ENCODE data around the gene BASP1.
"Not testable (repeated sequence)": the region's sequence is repeated elsewhere in the genome, so short reads cannot be mapped to it uniquely, and the experiment has no call there.

The BASP1 gene

DNA sequence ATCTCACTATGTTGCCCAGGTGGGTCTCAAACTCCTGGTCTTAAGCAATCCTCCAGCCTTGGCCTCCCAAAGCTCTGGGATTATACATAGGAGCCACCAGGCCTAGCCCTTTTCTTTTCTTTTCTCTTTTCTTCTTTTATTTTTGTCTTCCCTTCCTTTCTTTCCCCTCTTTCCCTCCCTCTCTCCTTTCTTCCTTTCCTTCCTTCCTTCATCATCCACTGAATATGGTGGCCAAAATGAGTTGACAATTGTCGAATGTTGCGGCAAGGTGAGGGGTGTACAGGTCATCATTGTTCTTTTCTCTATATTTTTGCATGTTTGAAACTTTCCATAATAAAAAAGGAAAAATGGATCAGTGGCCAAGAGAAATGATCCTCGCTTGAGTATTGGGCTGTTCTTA is 32.1 kb upstream of the BASP1 start:
- Histone ChIP-seq H3K27me3 (ENCODE audit: control insufficient read depth, insufficient read depth, low read length) (no peaks in the 10 kb centered on the region), H3K27ac (ENCODE audit: low read depth, low read length) (no peak overlapping the region), H3K9ac (ENCODE audit: low read length) (no peak overlapping the region), H3K4me3 (ENCODE audit: low read length) (no peak overlapping the region), H3K4me1 (ENCODE audit: control insufficient read depth, insufficient read depth, low read length) (no peaks in the 10 kb centered on the region), H3K36me3 (ENCODE audit: control insufficient read depth, insufficient read depth, low read length) (no peaks in the 10 kb centered on the region)

DNA sequence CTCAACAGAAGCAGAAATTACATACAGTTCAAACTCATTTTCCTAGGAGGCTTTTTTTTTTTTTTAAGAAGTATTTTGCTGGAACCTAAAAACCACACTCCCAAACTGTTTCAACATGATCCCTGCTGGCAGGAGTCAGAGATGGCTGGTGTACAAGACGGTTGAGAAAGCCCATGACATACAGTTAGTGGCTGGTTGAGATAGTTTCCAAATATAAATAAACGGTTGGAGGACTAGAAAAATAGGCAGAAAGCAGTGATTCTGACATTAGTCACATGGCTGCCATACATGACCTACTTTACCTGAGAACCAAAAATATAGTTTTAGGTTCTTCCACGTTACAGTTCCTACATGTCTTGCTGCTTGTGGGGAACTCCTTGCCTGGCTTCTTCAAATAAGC is 31.7 kb upstream of the BASP1 start:
- H3K9ac ChIP-seq (ENCODE audit: low read length) = no peak overlapping the region
- H3K27ac ChIP-seq (ENCODE audit: low read depth, low read length) = no peak overlapping the region
- H3K36me3 ChIP-seq (ENCODE audit: control insufficient read depth, insufficient read depth, low read length) = no peaks in the 10 kb centered on the region
- H3K27me3 ChIP-seq (ENCODE audit: control insufficient read depth, insufficient read depth, low read length) = no peaks in the 10 kb centered on the region
- no peak overlapping the region for H3K4me3 ChIP-seq (ENCODE audit: low read length)
- H3K4me1 ChIP-seq (ENCODE audit: control insufficient read depth, insufficient read depth, low read length) = no peaks in the 10 kb centered on the region

DNA sequence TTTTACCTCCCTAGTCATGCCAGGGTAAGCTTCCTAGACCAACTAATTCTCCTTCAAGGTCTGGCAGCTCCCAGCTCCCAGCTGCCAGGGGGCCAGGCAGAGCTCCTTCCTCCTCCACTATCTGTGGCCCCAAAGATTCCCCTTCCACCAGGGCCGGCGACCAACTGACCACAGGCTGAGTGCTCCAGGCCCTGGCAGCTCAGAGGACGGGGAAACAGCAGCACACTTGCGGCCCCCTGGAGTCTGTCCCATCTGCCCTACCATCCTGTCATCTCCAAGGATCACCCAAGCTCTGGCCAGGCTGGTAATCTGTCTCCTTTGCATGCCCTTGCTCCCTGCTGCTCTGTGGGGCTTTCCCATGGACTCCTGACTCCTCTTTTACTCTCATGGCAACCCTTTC is 31.2 kb upstream of the BASP1 start:
- H3K27me3 ChIP-seq (ENCODE audit: control insufficient read depth, insufficient read depth, low read length) = no peaks in the 10 kb centered on the region
- H3K9ac ChIP-seq (ENCODE audit: low read length) = no peak overlapping the region
- no peak overlapping the region for H3K27ac ChIP-seq (ENCODE audit: low read depth, low read length)
- no peaks in the 10 kb centered on the region for H3K36me3 ChIP-seq (ENCODE audit: control insufficient read depth, insufficient read depth, low read length)
- H3K4me1 ChIP-seq (ENCODE audit: control insufficient read depth, insufficient read depth, low read length) = no peaks in the 10 kb centered on the region
- H3K4me3 ChIP-seq (ENCODE audit: low read length) = no peak overlapping the region

GRCh38 chr5:17187011-17187785 is 30.2 kb upstream of the BASP1 start:
- Histone ChIP-seq H3K9ac (ENCODE audit: low read length) (no peak overlapping the region), H3K27ac (ENCODE audit: low read depth, low read length) (no peak overlapping the region), H3K4me3 (ENCODE audit: low read length) (no peak overlapping the region), H3K27me3 (ENCODE audit: control insufficient read depth, insufficient read depth, low read length) (no peaks in the 10 kb centered on the region), H3K4me1 (ENCODE audit: control insufficient read depth, insufficient read depth, low read length) (no peaks in the 10 kb centered on the region), H3K36me3 (ENCODE audit: control insufficient read depth, insufficient read depth, low read length) (no peaks in the 10 kb centered on the region)

DNA sequence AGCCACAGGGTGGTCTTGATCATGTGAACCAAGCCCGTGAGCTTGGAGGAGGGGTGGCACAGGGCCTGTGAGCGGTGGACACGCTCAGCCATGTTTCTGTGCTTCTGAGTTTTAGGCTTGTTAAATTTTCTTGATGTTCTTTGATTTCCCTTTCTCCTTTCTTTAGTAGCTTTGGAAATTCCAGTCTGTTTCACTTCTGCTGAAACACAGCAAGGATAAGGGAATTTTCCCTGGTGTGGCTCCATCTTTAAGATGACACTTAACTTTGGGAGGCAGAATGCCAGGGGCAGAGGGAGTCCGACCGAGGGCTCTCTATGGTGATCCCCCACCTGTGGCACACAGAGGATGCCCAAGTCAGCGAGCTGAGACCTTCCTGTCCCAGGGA is 29.7 kb upstream of the BASP1 start:
- Histone ChIP-seq H3K4me3 (ENCODE audit: low read length) (no peak overlapping the region), H3K36me3 (ENCODE audit: control insufficient read depth, insufficient read depth, low read length) (no peaks in the 10 kb centered on the region), H3K4me1 (ENCODE audit: control insufficient read depth, insufficient read depth, low read length) (no peaks in the 10 kb centered on the region), H3K27ac (ENCODE audit: low read depth, low read length) (no peak overlapping the region), H3K9ac (ENCODE audit: low read length) (no peak overlapping the region), H3K27me3 (ENCODE audit: control insufficient read depth, insufficient read depth, low read length) (no peaks in the 10 kb centered on the region)

DNA sequence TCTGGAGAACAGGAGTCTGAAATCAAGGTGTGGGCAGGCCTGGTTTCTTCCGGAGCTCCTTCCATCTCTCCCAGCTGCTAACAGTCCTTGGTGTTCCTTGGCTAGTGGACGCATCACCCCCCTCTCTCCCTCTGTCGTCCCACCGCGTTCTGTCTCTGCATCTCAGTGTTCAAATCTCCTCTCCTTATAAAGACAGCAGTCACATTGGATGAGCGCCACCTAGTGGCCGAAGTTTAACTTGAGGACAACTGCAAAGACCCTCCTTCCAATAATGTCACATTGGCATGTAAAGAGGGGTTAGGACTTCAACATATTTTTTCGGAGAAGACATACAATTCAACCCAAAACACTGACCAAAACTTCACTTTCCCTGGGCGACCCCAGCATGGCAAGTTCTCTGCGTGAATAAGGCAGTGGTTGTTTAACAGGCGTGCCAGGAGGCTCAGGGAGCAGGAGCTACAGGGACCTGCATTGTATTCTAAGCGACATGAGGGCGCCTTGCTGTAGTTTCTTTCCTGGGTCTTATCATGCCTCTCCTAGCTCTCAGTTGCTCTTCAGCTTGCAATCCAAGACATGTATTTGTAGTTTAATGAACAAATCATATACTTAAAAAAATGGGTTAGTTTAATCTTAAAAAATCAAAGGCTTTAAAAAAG is 27.9 kb upstream of the BASP1 start:
- Histone ChIP-seq H3K9ac (ENCODE audit: low read length) (no peak overlapping the region), H3K27ac (ENCODE audit: low read depth, low read length) (no peak overlapping the region), H3K27me3 (ENCODE audit: control insufficient read depth, insufficient read depth, low read length) (no peaks in the 10 kb centered on the region), H3K4me3 (ENCODE audit: low read length) (no peak overlapping the region), H3K36me3 (ENCODE audit: control insufficient read depth, insufficient read depth, low read length) (no peaks in the 10 kb centered on the region), H3K4me1 (ENCODE audit: control insufficient read depth, insufficient read depth, low read length) (no peaks in the 10 kb centered on the region)

- H3K9ac ChIP-seq (ENCODE audit: low read length) = no peak overlapping the region
- no peaks in the 10 kb centered on the region for H3K36me3 ChIP-seq (ENCODE audit: control insufficient read depth, insufficient read depth, low read length)
- H3K4me3 ChIP-seq (ENCODE audit: low read length) = no peak overlapping the region
- H3K27ac ChIP-seq (ENCODE audit: low read depth, low read length) = no peak overlapping the region
- no peaks in the 10 kb centered on the region for H3K27me3 ChIP-seq (ENCODE audit: control insufficient read depth, insufficient read depth, low read length)
- no peaks in the 10 kb centered on the region for H3K4me1 ChIP-seq (ENCODE audit: control insufficient read depth, insufficient read depth, low read length)
Observed at GRCh38 chr5:17190242-17190778, 27.1 kb upstream of the BASP1 start.

GRCh38 chr5:17190799-17191391 is 26.5 kb upstream of the BASP1 start:
- H3K4me3 ChIP-seq (ENCODE audit: low read length) = no peak overlapping the region
- no peaks in the 10 kb centered on the region for H3K27me3 ChIP-seq (ENCODE audit: control insufficient read depth, insufficient read depth, low read length)
- no peaks in the 10 kb centered on the region for H3K36me3 ChIP-seq (ENCODE audit: control insufficient read depth, insufficient read depth, low read length)
- no peak overlapping the region for H3K27ac ChIP-seq (ENCODE audit: low read depth, low read length)
- no peaks in the 10 kb centered on the region for H3K4me1 ChIP-seq (ENCODE audit: control insufficient read depth, insufficient read depth, low read length)
- no peak overlapping the region for H3K9ac ChIP-seq (ENCODE audit: low read length)

DNA sequence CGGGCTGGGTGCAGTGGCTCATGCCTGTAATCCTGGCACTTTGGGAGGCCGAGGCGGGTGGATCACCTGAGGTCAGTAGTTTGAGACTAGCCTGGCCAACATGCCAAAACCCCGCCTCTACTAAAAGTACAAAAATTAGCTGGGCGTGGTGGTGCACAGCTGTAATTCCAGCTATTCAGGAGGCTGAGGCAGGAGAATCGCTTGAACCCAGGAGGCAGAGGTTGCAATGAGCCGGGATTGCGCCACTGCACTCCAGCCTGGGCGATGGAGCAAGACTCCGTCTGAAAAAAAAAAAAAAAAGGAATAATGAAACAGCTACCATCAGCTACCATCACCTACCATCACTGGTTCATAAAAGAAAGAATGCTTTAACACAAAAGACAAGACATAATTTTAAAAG is 25.9 kb upstream of the BASP1 start:
- H3K27ac ChIP-seq (ENCODE audit: low read depth, low read length); H3K9ac ChIP-seq (ENCODE audit: low read length); H3K4me3 ChIP-seq (ENCODE audit: low read length); H3K4me1 ChIP-seq (ENCODE audit: control insufficient read depth, insufficient read depth, low read length); H3K27me3 ChIP-seq (ENCODE audit: control insufficient read depth, insufficient read depth, low read length); H3K36me3 ChIP-seq (ENCODE audit: control insufficient read depth, insufficient read depth, low read length): not testable (repeated sequence)

GRCh38 chr5:17192191-17192590 is 25.2 kb upstream of the BASP1 start:
- H3K4me3 ChIP-seq (ENCODE audit: low read length) = no peak overlapping the region
- no peaks in the 10 kb centered on the region for H3K36me3 ChIP-seq (ENCODE audit: control insufficient read depth, insufficient read depth, low read length)
- H3K9ac ChIP-seq (ENCODE audit: low read length) = no peak overlapping the region
- H3K27me3 ChIP-seq (ENCODE audit: control insufficient read depth, insufficient read depth, low read length) = no peaks in the 10 kb centered on the region
- no peak overlapping the region for H3K27ac ChIP-seq (ENCODE audit: low read depth, low read length)
- no peaks in the 10 kb centered on the region for H3K4me1 ChIP-seq (ENCODE audit: control insufficient read depth, insufficient read depth, low read length)

- Histone ChIP-seq H3K4me1 (ENCODE audit: control insufficient read depth, insufficient read depth, low read length) (no peaks in the 10 kb centered on the region), H3K36me3 (ENCODE audit: control insufficient read depth, insufficient read depth, low read length) (no peaks in the 10 kb centered on the region), H3K4me3 (ENCODE audit: low read length) (no peak overlapping the region), H3K27me3 (ENCODE audit: control insufficient read depth, insufficient read depth, low read length) (no peaks in the 10 kb centered on the region), H3K9ac (ENCODE audit: low read length) (no peak overlapping the region), H3K27ac (ENCODE audit: low read depth, low read length) (no peak overlapping the region)
Observed at GRCh38 chr5:17196024-17196423, 21.4 kb upstream of the BASP1 start.

- Histone ChIP-seq H3K36me3 (ENCODE audit: control insufficient read depth, insufficient read depth, low read length) (no peaks in the 10 kb centered on the region), H3K4me3 (ENCODE audit: low read length) (no peak overlapping the region), H3K27ac (ENCODE audit: low read depth, low read length) (no peak overlapping the region), H3K4me1 (ENCODE audit: control insufficient read depth, insufficient read depth, low read length) (no peaks in the 10 kb centered on the region), H3K9ac (ENCODE audit: low read length) (no peak overlapping the region), H3K27me3 (ENCODE audit: control insufficient read depth, insufficient read depth, low read length) (no peaks in the 10 kb centered on the region)
Observed at GRCh38 chr5:17196697-17197096, 20.7 kb upstream of the BASP1 start.

Data from rectal smooth muscle tissue (tissue), 1 donor.